Left cardiac atrium (tissue), 4 donors: ENCODE results near the gene SLC10A7. TPM values are rescaled to one million over a fixed set of nuclear protein-coding genes. Genes with fewer than 3 reads are reported as not detected.
A peak's percentile ranks its signal among the peaks of the same experiment; 100 is the strongest.

Experiments used
- ATAC-seq, 2 donors: fragments of 200-7000 bp; cut with Tn5 transposase; one replicate each; pipeline ENCODE4 v1.9.1; 2020; ENCODE audit warnings: mild to moderate bottlenecking in 2 of 2, moderate library complexity in 2 of 2
- DNase-seq: peaks from one replicate; pipeline ENCODE4 v3.0.0-alpha.2; 2020
- intact Hi-C, 2 donors: fragments of 100-400 bp; cut with DNase I; formaldehyde crosslinking; loops; one replicate each; pipeline versions ENCODE4 v1.14.1 to v1.15.1; 2022 to 2023
- long read RNA-seq: library from polyadenylated mRNA; unstranded; transcript quantifications from one replicate; pipeline ENCODE4 v2.0.0, GENCODE V29; 2021
- total RNA-seq, 2 donors: library from RNA; stranded (reverse); fragmentation: NEBNext Ultra II Directional; extraction: Animal tissue kit (Norgen Biotek cat#: 25700); gene quantifications; one replicate each; pipeline ENCODE4 v1.2.1, GENCODE V29; 2021
- donor health status: DM: no; HTN: yes; CAD: no.
- donor health status: DM: no; HTN: yes; CAD: no; lungs with severe emphysema.
- donor health status: DM: yes; HTN: yes; CAD: no.
- donor health status: Dilated cardiomyopathy.

SLC10A7 gene
- 1 to 10 TPM; 6.8 TPM for total RNA-seq
- long read RNA-seq, partial matches to known transcripts: 1 of 3 reads
- long read RNA-seq, other reads (novel, unspliced or antisense): 0 of 3 reads

- DNase-seq (peak; percentile 81), ATAC-seq (peak; percentile 96 to 97)
- intact Hi-C loops: loop anchor here in 1 of 2 donors (10.0 kb wide), 1 partner anchor 177 kb away; no protein-coding TSS in a partner anchor
Observed at GRCh38 chr4:146521541-146522097, at the start of gene SLC10A7. SLC10A7 (minus strand) TSS chr4:146521940; CDS start chr4:146521717, 223 bp downstream.

GRCh38 chr4:146567396-146567795 is 45.7 kb upstream of the SLC10A7 start:
- ATAC-seq: no peak
- intact Hi-C loops: no loop called here
- DNase-seq: no peak

GRCh38 chr4:146564492-146564891 is 42.8 kb upstream of the SLC10A7 start:
- ATAC-seq (no peak), DNase-seq (no peak)
- intact Hi-C loops: no loop called here

- intact Hi-C loops: no loop called here
- ATAC-seq: no peak
- no peak for DNase-seq
Observed at GRCh38 chr4:146550161-146550560, 28.4 kb upstream of the SLC10A7 start.

GRCh38 chr4:146548443-146548842 is 26.7 kb upstream of the SLC10A7 start:
- ATAC-seq: no peak
- intact Hi-C loops: no loop called here
- DNase-seq: no peak

GRCh38 chr4:146545102-146545501 is 23.4 kb upstream of the SLC10A7 start:
- no peak for ATAC-seq
- intact Hi-C loops: no loop called here
- DNase-seq: no peak

- DNase-seq (no peak), ATAC-seq (no peak)
- intact Hi-C loops: no loop called here
Observed at GRCh38 chr4:146534178-146534577, 12.4 kb upstream of the SLC10A7 start.

GRCh38 chr4:146525754-146526153 is 4.0 kb upstream of the SLC10A7 start:
- DNase-seq (no peak), ATAC-seq (no peak)
- intact Hi-C loops: loop anchor here in 1 of 2 donors (10.0 kb wide), 1 partner anchor 181 kb away; no protein-coding TSS in a partner anchor

- DNase-seq: no peak
- intact Hi-C loops: loop anchor here in 1 of 2 donors (10.0 kb wide), 1 partner anchor 180 kb away; no protein-coding TSS in a partner anchor
- ATAC-seq: no peak
Observed at GRCh38 chr4:146524663-146525062, 2.9 kb upstream of the SLC10A7 start.

GRCh38 chr4:146522869-146523205 is 1.1 kb upstream of the SLC10A7 start:
- ATAC-seq: peak in 1 of 2 donors; percentile 4

GRCh38 chr4:146522098-146522868 is 543 bp upstream of the SLC10A7 start:
- ATAC-seq (peak; percentile 97 to 99), DNase-seq (peak; percentile 96)
- intact Hi-C loops: loop anchor here in 1 of 2 donors (10.0 kb wide), 1 partner anchor 177 kb away; no protein-coding TSS in a partner anchor

More at GRCh38 chr4:146522869-146523205, 1.1 kb upstream of the SLC10A7 start:
- intact Hi-C loops: loop anchor here in 1 of 2 donors (10.0 kb wide), 1 partner anchor 178 kb away; no protein-coding TSS in a partner anchor
- no peak for DNase-seq

- peak; percentile 27 for DNase-seq
- intact Hi-C loops: loop anchor here in 1 of 2 donors (10.0 kb wide), 1 partner anchor 176 kb away; no protein-coding TSS in a partner anchor
- ATAC-seq: peak; percentile 32 to 74
Observed at GRCh38 chr4:146520896-146521540, 722 bp downstream of the SLC10A7 start.

- ATAC-seq (no peak), DNase-seq (no peak)
- intact Hi-C loops: no loop called here
Observed at GRCh38 chr4:146514651-146515357, 6.9 kb downstream of the SLC10A7 start.

GRCh38 chr4:146513548-146513947 is 8.2 kb downstream of the SLC10A7 start:
- ATAC-seq: no peak
- intact Hi-C loops: no loop called here
- no peak for DNase-seq

- ATAC-seq: no peak
- no peak for DNase-seq
- intact Hi-C loops: no loop called here
Observed at GRCh38 chr4:146511381-146511780, 10.4 kb downstream of the SLC10A7 start.

GRCh38 chr4:146510942-146511341 is 10.8 kb downstream of the SLC10A7 start:
- ATAC-seq: no peak
- intact Hi-C loops: no loop called here
- DNase-seq: no peak

GRCh38 chr4:146508229-146508939 is 13.4 kb downstream of the SLC10A7 start:
- ATAC-seq: no peak
- intact Hi-C loops: no loop called here
- DNase-seq: no peak

GRCh38 chr4:146507632-146508031 is 14.1 kb downstream of the SLC10A7 start:
- DNase-seq (no peak), ATAC-seq (no peak)
- intact Hi-C loops: no loop called here

- no peak for DNase-seq
- intact Hi-C loops: no loop called here
- ATAC-seq: no peak
Observed at GRCh38 chr4:146506272-146506671, 15.5 kb downstream of the SLC10A7 start.
